ENCODE results near the gene BMP8A.

Gene BMP8A

DNA sequence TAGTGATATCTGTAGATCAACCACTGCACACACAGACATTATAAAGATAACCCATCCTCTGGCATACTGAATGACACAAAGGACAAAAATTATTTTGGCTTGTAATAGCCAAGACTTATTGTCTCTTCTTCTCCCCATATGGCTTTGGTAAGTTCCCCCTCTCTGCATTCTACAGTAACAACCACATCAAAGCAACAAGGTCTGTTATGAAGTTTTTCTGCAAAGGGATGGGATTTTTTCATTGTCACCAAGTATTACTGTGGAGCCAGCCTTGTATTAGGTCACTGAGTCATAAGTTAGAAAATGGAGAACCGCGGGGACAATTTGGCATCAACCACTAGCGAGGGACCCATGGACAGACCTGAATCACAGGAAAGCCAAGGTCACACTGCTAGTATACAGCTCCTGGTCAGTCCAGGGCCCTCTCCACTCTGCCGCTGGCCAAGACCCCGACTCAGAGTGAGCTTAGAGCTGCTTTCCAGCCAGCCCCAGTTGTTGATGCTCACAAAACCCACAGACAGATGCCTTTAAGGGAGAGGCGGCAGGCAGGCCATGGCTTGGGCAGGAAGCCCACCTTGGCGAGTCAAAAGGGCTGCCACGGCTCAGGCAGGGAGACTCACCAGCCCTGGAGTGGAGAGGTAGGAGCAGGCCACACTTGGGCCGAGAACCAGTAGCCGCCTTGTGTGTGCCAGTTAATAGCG is 79.2 kb downstream of the BMP8A start:
- no peak overlapping the region for H3K4me3 ChIP-seq (replicated peaks in 1 of 2; ENCODE audit: low read depth in 2 of 2, low read length in 2 of 2)
- TF ChIP-seq, protein P1, sequence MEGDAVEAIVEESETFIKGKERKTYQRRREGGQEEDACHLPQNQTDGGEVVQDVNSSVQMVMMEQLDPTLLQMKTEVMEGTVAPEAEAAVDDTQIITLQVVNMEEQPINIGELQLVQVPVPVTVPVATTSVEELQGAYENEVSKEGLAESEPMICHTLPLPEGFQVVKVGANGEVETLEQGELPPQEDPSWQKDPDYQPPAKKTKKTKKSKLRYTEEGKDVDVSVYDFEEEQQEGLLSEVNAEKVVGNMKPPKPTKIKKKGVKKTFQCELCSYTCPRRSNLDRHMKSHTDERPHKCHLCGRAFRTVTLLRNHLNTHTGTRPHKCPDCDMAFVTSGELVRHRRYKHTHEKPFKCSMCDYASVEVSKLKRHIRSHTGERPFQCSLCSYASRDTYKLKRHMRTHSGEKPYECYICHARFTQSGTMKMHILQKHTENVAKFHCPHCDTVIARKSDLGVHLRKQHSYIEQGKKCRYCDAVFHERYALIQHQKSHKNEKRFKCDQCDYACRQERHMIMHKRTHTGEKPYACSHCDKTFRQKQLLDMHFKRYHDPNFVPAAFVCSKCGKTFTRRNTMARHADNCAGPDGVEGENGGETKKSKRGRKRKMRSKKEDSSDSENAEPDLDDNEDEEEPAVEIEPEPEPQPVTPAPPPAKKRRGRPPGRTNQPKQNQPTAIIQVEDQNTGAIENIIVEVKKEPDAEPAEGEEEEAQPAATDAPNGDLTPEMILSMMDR (IDR thresholded peaks at IDR 0.05; ENCODE audit: low read depth, low read length): no peak
- DNase-seq (ENCODE audit: low read depth in 2 of 2): no peak

DNA sequence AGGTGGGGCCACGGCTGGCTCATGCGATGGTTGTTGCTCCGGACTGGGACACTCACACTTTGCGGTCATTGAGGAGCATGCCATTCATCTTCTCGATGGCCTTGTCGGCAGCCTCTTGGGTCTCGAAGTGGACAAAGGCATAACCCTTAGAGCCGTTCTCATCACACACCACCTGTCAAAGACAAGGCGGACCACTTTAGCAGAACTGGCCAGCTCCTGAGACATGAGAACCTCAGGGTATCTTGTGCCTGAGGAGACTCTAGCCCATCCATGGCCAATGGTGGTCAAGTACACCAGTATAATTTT is 79.7 kb downstream of the BMP8A start:
- TF ChIP-seq, protein P1 (IDR thresholded peaks at IDR 0.05; ENCODE audit: low read depth, low read length): no peak
- no peak for DNase-seq (ENCODE audit: low read depth in 2 of 2)
- no peak overlapping the region for H3K4me3 ChIP-seq (replicated peaks in 1 of 2; ENCODE audit: low read depth in 2 of 2, low read length in 2 of 2)

GRCh38 chr1:39572379-39573096 is 81.1 kb downstream of the BMP8A start:
- no peak overlapping the region for H3K4me3 ChIP-seq (replicated peaks in 1 of 2; ENCODE audit: low read depth in 2 of 2, low read length in 2 of 2)
- TF ChIP-seq, protein P1 (IDR thresholded peaks at IDR 0.05; ENCODE audit: low read depth, low read length): no peak
- no peak for DNase-seq (ENCODE audit: low read depth in 2 of 2)

DNA sequence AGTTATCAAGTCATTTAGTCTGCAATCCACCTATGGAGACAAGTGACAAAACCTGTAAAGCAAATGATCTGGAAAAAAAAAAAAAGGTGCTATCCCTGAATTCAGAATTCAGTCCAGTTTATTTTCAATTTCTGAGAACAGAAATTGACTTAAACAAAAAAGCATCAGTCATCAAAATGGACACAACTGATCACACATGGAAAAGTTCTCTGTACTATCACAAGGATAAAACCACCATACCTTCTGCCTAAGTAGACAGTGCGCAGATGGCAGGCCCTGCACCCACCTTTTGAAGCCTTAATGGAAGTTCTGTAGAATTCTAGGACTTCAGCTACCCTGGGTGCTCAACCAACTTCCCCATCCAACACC is 81.6 kb downstream of the BMP8A start:
- DNase-seq (ENCODE audit: low read depth in 2 of 2): no peak
- H3K4me3 ChIP-seq (replicated peaks in 1 of 2; ENCODE audit: low read depth in 2 of 2, low read length in 2 of 2): peak overlapping the region in 1 of 2 donors; percentile 13
- TF ChIP-seq, protein P1 (IDR thresholded peaks at IDR 0.05; ENCODE audit: low read depth, low read length): no peak

DNA sequence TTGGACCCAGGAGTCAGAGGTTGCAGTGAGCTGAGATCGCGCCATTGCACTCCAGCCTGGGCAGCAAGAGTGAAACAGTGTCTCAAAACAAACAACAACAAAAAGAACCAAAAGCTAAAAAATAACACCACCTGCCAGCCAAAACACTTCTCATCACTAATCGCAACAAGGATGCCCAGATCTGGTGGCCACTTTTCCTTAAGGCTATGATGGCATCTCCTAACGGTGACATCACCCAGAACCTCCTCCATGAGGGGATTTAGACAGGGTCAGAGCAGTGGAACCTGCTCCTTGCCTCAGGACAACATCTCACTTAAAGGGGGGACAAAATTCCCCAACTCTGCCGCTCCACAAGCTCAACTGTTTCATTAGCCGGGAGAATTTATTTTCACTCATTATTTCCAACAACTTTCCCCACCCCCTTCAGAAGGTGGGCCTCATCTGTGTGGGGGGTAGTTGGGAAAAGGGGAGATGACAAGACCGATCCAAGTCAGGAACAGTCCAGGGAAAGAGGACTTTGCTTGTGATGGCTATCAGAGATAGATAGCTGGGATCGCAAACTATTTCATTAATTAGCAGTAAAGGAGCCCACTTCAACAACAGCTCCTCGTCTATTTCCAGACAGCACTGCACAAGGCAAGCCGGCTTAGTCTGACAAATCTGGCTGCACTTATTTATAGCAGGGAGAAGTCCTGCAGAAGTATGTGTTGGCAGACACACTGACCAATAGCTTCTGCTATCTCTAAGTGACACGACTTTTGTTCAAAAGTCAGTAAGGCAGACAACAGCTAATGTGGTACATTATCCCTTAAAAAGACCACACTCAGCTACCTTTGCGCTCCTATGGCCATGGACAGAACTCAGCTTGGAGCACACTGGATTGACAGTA is 82.5 kb downstream of the BMP8A start:
- TF ChIP-seq, protein P1 (IDR thresholded peaks at IDR 0.05; ENCODE audit: low read depth, low read length): no peak
- H3K4me3 ChIP-seq (replicated peaks in 1 of 2; ENCODE audit: low read depth in 2 of 2, low read length in 2 of 2): peak overlapping the region; percentile 79 to 82
- DNase-seq (ENCODE audit: low read depth in 2 of 2): peak; percentile 54 to 64

GRCh38 chr1:39574646-39575045 is 83.2 kb downstream of the BMP8A start:
- H3K4me3 ChIP-seq (replicated peaks in 1 of 2; ENCODE audit: low read depth in 2 of 2, low read length in 2 of 2): peak overlapping the region; percentile 79 to 82
- DNase-seq (ENCODE audit: low read depth in 2 of 2): peak; percentile 20
- TF ChIP-seq, protein P1 (IDR thresholded peaks at IDR 0.05; ENCODE audit: low read depth, low read length): no peak
